Stimulated activated CD4-positive, alpha-beta T cell treated with anti-CD3 and anti-CD28 coated beads, TNF-alpha, amount 100 ng/mL, for 4 hours (primary cell): ENCODE measurements around the gene CDCP1.

Source experiments
- DNase-seq, 3 experiments: peaks; one replicate each; pipeline ENCODE4 v3.0.0-alpha.2; 2020; ENCODE audit warnings: low read depth in 3 of 3

CDCP1 gene

GRCh38 chr3:45137656-45138181 lies 8.5 kb downstream of the CDCP1 start:
- DNase-seq, result no peak

DNA sequence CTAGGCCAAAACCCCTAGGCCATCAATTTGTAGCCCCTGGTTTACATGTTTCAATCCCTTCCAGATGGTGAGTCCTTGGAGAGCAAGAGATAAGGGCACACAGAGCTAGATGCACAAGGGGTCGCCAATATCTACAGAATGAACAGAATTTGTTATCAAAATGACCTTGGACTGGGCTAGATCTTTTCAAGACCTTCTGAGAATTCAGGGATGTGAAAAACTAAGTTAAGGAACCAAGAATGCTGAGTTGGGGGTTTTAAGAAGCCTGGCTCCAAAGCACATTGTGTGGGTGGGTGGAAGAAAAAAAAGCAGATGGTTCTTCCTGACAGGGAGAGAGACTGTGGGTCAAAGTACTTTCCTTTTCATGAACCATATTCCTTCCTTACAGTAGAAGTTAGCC lies 10.2 kb downstream of the CDCP1 start:
- DNase-seq, result no peak

DNA sequence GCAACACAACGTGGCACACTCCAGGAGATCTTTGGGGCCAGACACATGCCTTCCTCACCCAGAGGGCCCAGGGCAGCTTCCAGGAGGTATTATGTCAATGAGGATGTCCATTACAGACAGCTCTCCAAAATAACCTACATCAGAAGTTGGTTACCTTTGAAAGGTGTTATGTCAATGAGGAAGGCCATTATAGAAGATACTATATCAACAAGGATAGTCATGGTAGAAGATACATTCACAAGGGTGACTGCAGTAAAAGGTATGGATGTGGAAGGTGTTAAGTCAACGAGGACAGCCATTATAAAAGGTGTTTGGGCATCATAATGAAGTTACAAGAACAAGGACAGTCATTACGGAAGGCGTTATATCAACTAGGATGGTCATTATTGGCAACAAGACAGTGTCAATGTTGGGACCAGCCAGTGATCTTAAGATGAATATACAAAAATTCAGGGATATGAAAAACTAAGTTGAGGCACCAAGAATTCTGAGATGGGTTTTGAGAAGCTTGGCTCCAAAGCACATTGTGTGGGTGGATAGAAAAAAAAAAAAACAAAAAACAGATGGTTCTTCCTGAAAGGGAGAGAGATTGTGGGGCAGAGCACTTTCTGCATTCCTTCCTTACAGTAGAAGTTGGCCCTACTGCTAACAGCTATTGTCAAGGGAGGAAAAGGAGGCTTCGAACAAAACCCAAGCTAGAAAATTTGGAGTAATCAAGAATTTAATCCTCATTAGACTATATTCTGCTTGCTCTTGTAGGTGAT lies 11.2 kb downstream of the CDCP1 start:
- DNase-seq, result no peak

DNA sequence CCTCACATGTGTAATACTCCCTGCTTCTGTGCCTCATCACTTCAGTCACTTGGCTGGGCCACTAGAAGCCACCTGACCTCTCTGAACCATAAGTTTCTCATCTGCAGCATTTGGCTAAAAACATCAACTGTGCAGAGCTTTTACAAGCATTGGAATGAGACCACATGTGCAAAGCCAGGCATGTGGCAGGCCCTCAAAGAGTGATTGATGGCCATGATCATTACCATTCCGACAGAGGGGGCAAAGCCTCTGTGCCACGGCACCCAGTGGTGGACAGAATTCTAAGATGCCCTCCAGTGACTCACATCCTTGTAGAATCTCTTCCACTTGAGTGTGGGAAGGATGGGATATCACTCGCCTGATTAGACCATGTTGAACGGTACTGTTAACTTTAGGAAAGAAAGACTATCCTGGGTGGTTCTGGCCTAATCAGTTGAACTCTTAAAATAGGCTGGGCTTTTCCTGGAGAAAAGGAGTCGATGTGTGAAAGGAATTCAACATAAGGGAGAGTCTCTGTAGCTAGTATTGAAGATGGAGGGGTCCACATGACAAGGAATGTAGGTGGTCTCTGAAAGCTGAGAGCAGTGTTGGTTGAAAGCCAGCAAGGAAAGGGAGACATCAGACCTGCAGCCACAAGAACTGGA lies 13.5 kb downstream of the CDCP1 start:
- DNase-seq, result no peak

GRCh38 chr3:45131201-45131600 lies 15.0 kb downstream of the CDCP1 start:
- DNase-seq, result no peak

DNA sequence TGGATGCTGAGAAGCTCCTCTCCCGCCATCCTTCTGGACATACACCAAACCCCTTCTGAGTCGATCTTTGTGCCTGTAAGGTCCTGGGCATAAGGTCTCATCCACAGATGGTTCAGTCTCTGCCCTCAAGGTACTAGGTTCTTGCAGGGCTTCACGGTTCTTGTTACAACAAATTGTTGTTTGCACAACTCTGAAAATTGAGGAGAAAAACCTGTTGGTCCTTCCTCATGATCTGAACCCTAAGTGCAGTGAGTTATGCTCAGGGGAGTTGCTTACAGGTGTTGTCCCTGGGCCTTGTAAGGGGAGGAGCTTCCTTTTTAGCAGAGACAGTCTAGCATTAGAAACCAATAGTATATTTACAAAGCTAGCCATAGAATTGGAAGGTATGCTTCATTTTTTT lies 15.7 kb downstream of the CDCP1 start:
- no peak for DNase-seq

DNA sequence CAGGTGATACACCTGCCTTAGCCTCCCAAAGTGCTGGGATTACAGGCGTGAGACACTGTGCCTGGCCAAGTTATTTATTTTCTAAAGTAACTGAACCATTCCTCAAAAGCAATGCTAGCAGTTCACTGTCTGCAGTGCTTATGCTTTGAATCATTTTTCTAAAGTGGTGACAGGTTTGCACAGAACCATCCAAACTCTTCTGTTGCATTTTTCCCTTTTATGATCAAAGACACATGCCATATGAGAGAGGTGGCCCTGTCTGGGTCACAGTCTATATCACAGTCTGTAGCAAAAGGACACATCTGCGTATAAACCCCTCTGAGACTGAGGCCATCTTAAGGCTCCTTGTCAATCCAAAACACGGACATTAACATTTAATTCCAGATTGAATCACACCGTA lies 17.2 kb downstream of the CDCP1 start:
- no peak for DNase-seq

DNA sequence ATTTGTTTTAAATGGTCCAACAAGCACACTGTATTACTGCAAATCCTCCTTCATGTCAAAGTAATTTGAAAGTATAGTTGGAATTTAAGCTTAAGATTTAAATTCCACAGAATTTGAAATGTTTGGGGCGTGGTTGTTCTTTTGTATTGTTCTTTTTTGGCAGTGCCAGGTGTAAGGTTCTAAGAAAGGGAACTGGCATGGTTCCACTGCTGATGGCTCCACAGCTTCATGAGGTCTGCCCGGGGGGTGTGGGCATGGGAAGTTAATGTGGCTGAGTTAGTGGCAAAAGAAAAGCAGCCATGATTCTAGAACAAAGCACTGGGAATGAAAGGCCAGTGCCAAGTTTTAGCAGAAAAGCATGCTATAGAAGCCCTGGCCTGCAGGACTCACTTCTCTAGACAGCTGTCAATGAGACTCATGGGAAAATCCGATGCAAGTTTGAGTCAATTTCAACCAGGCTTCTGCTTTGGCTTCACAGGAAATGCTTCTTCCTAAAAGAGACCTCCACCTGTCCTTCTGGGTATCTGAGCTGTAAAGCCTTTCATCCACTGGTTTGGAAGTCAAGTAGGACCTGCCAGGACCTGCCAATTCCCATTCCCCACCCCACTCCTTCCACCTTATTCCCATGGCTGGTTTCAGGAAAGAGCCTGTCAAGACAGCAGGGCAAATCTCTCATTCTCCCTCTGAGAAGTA lies 18.9 kb downstream of the CDCP1 start:
- DNase-seq, result no peak

DNA sequence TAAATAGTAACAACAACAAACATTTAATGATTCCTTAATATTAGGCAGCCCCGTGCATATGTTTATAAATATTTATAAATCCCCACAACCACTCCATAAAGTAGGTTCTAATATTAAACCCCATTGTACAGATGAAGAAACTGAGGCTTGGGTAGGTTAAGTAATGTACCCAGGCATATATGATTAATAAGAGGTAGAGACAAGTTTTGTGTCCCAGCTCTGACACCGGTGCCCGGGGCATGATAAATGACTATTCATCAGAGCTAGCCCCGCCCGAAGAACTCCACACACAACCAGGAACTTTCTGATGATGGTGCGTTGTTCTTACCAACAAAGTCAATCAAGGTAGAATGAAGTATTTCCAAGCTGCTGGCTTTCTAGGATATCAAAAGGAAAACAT lies 19.4 kb downstream of the CDCP1 start:
- no peak for DNase-seq

DNA sequence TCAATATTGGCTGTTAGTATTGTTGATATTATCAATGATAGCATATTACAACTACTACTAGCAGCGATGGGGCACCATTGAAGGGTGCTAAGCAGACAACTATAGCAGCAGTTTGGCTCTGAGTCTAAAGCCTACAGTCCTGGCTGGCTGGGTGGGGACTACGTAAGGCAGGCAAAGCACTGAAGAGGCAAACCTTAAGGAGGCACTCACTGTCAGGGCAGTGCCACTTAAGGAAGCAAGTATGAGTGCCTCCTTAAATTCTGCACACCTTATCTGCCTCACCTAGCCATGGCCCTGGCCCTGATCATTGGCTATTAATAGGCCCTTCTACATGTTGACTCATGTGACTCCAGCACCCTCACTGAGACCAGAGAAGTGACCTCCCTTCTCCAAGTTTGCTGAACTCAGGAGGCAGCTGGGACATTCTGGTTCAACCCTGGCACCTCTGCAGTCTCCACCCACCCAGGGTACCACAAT lies 20.6 kb downstream of the CDCP1 start:
- no peak for DNase-seq

- no peak for DNase-seq
Observed at GRCh38 chr3:45124956-45125355, 21.2 kb downstream of the CDCP1 start.

DNA sequence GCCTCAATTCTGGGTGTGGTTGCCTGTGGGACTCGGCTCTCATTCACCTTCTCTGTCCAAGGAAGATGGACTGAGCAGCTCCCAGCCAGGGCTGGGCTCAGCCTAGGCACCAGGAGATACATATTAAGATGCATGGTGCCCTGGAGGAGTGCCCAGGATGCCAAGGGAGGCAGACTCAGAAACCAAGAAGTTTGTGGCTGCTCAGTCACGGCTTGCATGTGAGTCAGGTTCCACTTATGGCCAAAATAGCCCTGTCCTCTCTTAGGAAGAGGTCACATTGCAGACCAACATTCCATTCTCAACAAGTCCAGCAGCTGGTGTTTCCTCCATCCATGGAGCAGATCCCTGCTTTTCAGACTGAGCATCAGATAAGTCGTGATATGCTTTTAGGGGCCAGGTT lies 21.8 kb downstream of the CDCP1 start:
- DNase-seq, result no peak

- no peak for DNase-seq
Observed at GRCh38 chr3:45123581-45124269, 22.5 kb downstream of the CDCP1 start.

DNA sequence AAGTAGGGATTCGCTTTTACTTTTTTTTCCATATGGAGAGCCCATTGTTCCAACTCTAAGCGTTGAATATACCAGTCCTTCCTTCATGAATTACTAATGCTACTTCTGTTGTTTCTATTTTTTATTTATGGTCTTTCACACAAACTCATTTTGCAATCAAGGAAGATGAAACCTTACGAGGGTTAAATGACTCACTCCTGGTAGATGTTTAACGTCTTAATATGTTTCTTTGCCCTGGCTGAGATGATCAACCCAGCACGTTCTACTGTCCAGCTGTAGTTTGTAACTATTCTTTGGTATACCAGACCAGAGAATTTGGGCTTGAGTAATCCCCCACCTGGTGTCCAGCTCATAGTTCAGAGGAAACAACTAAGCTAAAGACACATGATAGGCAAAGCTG lies 23.1 kb downstream of the CDCP1 start:
- no peak for DNase-seq

DNA sequence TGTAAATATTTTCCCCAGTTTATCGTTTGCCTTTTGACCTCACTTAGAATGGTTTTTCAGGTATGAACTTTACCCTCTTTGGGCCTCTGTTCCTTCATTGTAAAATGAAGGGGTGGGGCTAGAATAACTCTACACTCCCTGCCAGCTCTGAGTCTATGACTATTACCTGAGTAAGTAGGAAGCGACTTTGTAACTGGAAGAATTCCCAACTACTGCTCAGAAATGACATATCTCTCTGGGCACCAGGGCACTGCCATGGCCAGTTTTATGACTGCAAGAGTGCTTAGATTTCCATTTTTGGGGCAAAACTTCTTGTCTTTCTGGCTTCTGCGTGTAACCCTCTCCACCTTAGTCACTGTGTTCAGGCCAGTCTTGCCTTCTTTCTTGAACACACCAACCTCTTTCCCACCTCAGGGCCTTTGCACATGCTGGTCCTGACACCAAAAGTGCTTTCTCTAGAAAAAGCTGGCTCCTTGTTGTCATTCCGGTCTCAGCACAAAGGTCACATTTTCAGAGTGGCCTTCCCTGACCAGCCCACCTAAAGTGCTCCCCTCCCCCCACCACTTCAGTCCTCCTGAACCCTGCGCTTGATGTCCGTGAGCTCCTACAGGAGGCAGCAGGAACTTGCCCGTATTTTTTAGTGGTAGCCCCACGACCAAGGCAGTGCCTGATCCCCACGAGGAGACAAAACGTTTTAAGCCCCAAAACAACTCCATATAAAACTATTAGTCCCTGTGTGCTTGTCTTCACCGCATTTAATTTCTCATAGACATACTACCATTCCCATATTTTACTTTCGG lies 25.6 kb downstream of the CDCP1 start:
- DNase-seq, result no peak

GRCh38 chr3:45119824-45120358 lies 26.3 kb downstream of the CDCP1 start:
- no peak for DNase-seq

- no peak for DNase-seq
Observed at GRCh38 chr3:45119376-45119775, 26.8 kb downstream of the CDCP1 start.

- DNase-seq, result no peak
Observed at GRCh38 chr3:45118615-45119071, 27.5 kb downstream of the CDCP1 start.

DNA sequence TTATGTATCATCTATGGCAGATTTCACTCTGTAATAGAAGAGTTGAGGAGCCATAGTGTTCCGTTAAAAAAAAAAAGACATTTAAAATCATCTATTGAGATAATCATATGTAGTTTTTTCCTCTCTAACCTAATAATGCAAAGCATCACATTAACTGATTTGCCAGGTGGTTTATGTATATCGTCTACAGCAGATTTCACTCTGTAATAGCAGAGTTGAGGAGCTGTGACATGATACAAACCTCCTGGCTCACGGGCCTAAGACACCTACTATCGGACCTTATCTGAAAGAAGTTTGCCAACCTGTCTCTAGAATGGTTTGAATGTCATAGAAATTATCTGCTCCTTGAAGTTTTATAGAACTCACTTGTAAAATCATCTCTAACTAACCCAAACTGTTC lies 29.8 kb downstream of the CDCP1 start:
- DNase-seq, result no peak

DNA sequence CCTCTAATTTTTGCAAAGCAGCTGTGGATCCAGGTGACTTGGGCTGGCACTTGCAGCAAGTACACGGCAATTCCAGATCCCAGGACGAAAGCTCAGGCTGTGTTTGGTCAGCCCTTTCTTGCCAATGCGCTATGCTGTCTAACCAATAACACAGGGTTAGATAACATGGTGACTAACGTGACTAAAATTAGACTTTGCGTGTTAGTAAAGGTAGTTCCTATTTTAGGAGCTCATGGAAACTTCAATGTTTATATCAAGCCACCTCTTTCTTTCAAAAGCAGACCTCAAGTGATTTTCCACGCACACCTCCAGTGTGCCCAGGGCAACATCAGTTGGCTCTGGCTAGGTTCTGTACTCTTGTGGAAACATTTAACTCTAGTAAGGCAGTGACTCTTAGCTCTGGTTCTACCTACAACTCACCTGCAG lies 32.5 kb downstream of the CDCP1 start:
- DNase-seq, result no peak

GRCh38 chr3:45112939-45113338 lies 33.2 kb downstream of the CDCP1 start:
- no peak for DNase-seq
